Urinary bladder (tissue), 4 donors: ENCODE data around the gene FBRS. TPM values are rescaled to one million over a fixed set of nuclear protein-coding genes. Genes with fewer than 3 reads are reported as not detected.
"Not testable (repeated sequence)": the region's sequence is repeated elsewhere in the genome, so short reads cannot be mapped to it uniquely, and the experiment has no call there.

ENCODE experiments used
- DNase-seq: peaks from one replicate; pipeline ENCODE4 v3.0.0-alpha.2; 2015; ENCODE audit errors: extremely low spot score
- H3K27ac ChIP-seq: one replicate; pipeline ENCODE4 v1.5.1; 2013; ENCODE audit warnings: low read depth, mild to moderate bottlenecking, moderate library complexity
- H3K36me3 ChIP-seq: one replicate; pipeline ENCODE4 v1.6.1; 2013; ENCODE audit warnings: mild to moderate bottlenecking, moderate library complexity; ENCODE audit not compliant: insufficient read depth
- H3K4me1 ChIP-seq: one replicate; pipeline ENCODE4 v1.6.1; 2013; ENCODE audit warnings: mild to moderate bottlenecking, moderate library complexity; ENCODE audit not compliant: insufficient read depth
- H3K4me3 ChIP-seq: one replicate; pipeline ENCODE4 v1.5.1; 2013; ENCODE audit warnings: low read depth, low read length
- WGBS: extraction: QIAGEN DNeasy Blood & Tissue Kit; methylation state at CpG from one replicate; pipeline ENCODE4 v1.1.7; 2013; 5-methylcytosine and 5-hydroxymethylcytosine counted together
- polyA plus RNA-seq: library from polyadenylated mRNA; stranded (reverse); fragments of 200-250 nt; gene quantifications from one replicate; pipeline ENCODE4 v1.2.3, GENCODE V29; 2013
- total RNA-seq: library from RNA; depleted of rRNA; stranded (reverse); fragments of >200 nt; gene quantifications from one replicate; pipeline ENCODE4 v1.2.3, GENCODE V29; 2014
- donor health status: healthy with polysubstance abuse.
- donor health status: healthy.

Gene FBRS
- total and polyA plus RNA-seq, 2 donors: 18.8 to 52.3 TPM

- Histone ChIP-seq H3K4me1 (no peaks in the 10 kb centered on the region), H3K4me3 (no peak overlapping the region), H3K36me3 (no peaks in the 10 kb centered on the region), H3K27ac (no peak overlapping the region)
- DNase-seq: no peak
- 58% methylated on average over 4 of the region's 4 CpGs for WGBS
Measured at GRCh38 chr16:30688701-30689100, 30.5 kb downstream of the FBRS start.

DNA sequence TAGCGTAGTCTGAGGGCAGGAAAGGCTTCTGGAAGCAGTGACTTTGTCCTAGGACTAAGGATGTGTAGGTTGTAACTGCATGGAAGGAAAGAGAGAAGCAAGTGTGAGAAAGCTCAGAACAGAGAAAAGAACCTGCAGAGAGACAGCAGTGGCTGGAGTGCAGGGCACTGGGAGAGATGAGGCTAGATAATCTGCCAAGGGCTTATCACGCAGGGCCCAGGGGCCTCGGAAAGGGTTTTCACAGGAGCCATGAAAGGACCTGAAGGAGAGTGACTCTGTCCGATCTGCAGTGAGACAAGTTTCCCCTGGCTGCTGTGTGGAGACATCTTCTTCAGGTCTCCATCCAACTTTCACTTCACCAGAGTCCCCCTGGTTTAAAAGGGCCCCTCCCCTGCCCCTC is 33.7 kb downstream of the FBRS start:
- Histone ChIP-seq H3K36me3 (no peaks in the 10 kb centered on the region), H3K27ac (no peak overlapping the region), H3K4me1 (no peaks in the 10 kb centered on the region), H3K4me3 (no peak overlapping the region)
- 35% methylated on average over 4 of the region's 4 CpGs for WGBS
- DNase-seq: no peak

GRCh38 chr16:30692396-30693064 is 34.3 kb downstream of the FBRS start:
- H3K4me1 ChIP-seq: no peaks in the 10 kb centered on the region
- DNase-seq: no peak
- H3K36me3 ChIP-seq: no peaks in the 10 kb centered on the region
- no peak overlapping the region for H3K4me3 ChIP-seq
- WGBS: 55% methylated on average over 10 of the region's 10 CpGs
- H3K27ac ChIP-seq: no peak overlapping the region

GRCh38 chr16:30694926-30695693 is 36.9 kb downstream of the FBRS start:
- H3K4me3 ChIP-seq: no peak overlapping the region
- H3K36me3 ChIP-seq: no peaks in the 10 kb centered on the region
- WGBS: 77% methylated on average over 11 of the region's 11 CpGs
- H3K27ac ChIP-seq: no peak overlapping the region
- no peak for DNase-seq
- H3K4me1 ChIP-seq: no peaks in the 10 kb centered on the region

DNA sequence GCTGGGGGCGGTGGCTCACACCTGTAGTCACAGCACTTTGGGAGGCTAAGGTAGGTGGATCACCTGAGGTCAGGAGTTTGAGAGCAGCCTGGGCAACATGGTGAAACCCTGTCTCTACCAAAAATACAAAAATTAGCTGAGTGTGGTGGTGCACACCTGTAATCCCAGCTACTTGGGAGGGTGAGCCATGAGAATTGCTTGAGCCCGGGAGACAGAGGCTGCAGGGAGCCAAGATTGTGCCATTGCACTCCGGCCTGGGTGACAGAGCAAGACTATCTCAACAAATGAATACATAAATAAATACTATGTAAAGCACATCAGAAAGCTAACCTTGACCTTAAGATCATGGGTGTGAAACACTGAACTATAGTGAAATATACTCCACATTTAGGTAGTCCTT is 38.4 kb downstream of the FBRS start:
- not testable (repeated sequence) for H3K4me3 ChIP-seq, DNase-seq, H3K36me3 ChIP-seq, H3K4me1 ChIP-seq, H3K27ac ChIP-seq
- 97% methylated on average over 3 of the region's 3 CpGs for WGBS

DNA sequence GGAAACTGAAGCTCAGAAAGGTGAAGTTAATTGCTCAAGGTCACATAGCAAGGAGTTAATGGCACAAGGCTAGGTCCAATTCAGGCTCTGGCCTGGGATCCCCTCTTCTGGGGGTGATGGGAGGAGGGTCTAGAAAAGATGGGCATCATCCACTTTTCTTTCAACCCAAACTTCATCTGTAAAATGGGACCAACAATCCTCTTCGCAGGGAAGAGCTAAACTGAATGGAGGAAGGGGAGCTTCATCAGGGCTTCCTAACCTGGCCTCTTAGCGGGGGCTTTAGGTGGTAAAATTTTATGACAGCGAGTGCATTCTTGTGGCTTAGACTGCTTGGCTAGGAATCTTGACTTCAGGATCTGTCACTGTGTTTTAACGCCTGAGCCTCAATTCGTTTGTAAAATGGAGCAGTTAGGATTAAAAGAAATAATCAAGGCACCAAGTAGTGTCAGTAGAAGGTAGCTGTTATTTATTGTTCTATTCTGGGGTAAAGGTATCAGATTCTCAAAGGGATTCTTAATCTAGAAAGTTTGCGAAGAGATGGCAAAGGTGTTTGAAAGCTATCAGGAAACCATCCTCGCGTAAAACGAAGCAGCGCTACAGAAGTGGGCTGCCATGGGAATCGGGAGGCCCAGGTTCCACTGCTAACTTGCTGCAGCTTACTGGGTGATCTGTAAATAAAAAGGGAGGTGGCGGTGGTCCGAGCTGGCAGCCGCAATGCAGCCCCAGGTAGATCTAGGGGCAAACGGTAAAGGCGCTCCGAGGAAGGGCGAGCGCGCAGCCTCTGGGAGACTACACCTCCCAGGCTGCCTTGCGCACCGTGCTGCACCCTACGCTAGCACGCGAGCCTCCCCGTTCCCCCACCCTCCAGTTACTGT is 39.3 kb downstream of the FBRS start:
- peak overlapping the region; percentile 82 for H3K4me3 ChIP-seq
- 10% methylated on average over 26 of the region's 26 CpGs for WGBS
- no peak for DNase-seq

DNA sequence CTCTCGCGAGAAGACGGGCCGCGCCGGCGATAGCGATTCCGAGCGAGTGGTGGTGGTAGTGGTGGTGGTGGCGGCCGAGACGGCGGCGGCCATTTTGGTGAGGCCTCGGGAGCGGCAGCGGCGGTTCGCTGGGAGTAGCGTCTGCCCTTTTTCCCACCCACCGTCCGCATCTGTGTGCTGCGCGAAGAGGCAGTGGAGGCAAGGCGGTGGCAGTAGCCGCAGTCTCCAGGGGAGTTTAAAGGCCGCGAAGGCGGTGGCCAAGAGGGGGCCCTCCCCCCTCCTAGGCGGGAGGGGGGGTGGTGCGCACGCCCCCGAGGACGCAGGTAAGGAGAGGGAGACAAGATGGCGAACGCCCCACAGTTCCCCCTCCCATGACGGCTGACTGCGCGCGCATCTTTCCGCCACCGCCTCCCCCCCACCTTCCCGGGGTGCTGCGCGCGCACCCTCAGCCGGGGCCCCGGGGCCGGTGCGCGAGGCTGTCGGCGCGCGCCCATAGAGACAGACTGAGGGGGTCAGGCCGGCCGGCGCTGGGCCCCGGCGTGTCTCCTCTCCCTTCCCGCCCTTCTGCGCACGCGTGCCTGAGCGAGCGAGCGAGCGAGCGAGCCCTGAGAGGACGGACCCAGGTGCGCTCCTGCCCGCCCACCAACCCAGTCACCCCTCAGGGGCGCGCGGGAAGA is 40.0 kb downstream of the FBRS start:
- peak overlapping the region; percentile 82 for H3K4me3 ChIP-seq
- under 1% methylated on average over 76 of the region's 76 CpGs for WGBS

More for the DNA sequence above, 39.3 kb downstream of the FBRS start:
- peaks cover 4% of the 10 kb centered on the region for H3K36me3 ChIP-seq
- H3K4me1 ChIP-seq: no peaks in the 10 kb centered on the region
- H3K27ac ChIP-seq: no peak overlapping the region

GRCh38 chr16:30698816-30699614 is 40.8 kb downstream of the FBRS start, which contains the start of gene SRCAP:
TSS of gene SRCAP (plus strand) at chr16:30699171. CDS start at chr16:30700825, 1,654 bp downstream.
- peaks cover 7% of the 10 kb centered on the region for H3K36me3 ChIP-seq
- peak within 1 kb of the TSS; percentile 100 for H3K27ac ChIP-seq
- WGBS: under 1% methylated on average over 57 of the region's 57 CpGs
- no peaks in the 10 kb centered on the region for H3K4me1 ChIP-seq
- peak; percentile 51 for DNase-seq
- peak within 1 kb of the TSS; percentile 82 for H3K4me3 ChIP-seq

More for the DNA sequence above, 40.0 kb downstream of the FBRS start:
- peak; percentile 91 for DNase-seq
- Histone ChIP-seq H3K27ac (peak overlapping the region; percentile 100), H3K36me3 (peaks cover 5% of the 10 kb centered on the region), H3K4me1 (no peaks in the 10 kb centered on the region)

GRCh38 chr16:30699615-30700099 is 41.4 kb downstream of the FBRS start:
- WGBS: 47% methylated on average over 8 of the region's 8 CpGs

DNA sequence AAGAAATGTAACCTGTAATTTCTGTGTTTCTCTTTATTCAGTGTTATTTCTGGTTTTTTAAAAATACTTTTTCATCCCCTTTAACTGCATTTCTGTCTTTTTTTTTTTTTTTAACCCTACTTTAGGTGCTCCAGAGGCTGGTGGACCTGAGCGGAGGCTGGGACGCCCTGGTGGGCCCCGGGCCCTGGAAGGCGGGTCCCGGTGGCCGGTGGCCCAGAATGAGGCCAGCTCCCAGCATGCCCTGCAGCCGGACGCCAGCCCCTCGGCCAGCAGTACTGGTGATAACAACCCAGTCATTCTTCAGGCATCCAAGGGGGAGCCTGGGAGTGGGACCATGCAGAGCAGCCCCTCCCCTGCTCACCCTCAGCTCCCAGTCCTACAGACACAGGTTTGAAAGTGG is 42.3 kb downstream of the FBRS start:
- H3K36me3 ChIP-seq: peaks cover 11% of the 10 kb centered on the region
- no peak overlapping the region for H3K27ac ChIP-seq
- H3K4me1 ChIP-seq: no peaks in the 10 kb centered on the region
- no peak overlapping the region for H3K4me3 ChIP-seq
- no peak for DNase-seq
- 41% methylated on average over 9 of the region's 9 CpGs for WGBS

More at GRCh38 chr16:30699615-30700099, 41.4 kb downstream of the FBRS start:
- H3K4me1 ChIP-seq: no peaks in the 10 kb centered on the region
- peak overlapping the region; percentile 66 for H3K27ac ChIP-seq
- H3K36me3 ChIP-seq: peaks cover 8% of the 10 kb centered on the region
- peak overlapping the region; percentile 82 for H3K4me3 ChIP-seq
- no peak for DNase-seq

DNA sequence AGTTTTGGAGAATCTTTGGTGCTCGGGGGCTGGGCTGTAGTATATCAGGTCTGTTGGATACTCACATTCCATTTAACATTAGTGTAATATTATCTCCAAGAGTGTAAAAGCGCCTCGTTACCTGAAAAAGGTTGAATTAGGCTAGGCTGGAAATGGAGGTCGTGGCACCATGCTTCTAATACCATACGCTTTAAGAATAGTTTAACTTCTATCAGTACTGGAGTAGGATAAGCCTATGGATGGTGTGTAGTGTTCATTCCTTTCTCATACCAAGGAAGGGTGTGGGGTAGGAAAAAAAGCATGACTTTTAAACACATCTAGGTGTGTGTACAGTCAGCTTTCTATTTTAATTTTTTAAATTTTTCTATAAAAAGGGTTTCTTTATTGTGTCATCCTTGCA is 42.7 kb downstream of the FBRS start:
- no peak overlapping the region for H3K4me3 ChIP-seq

GRCh38 chr16:30703071-30703470 is 44.8 kb downstream of the FBRS start:
- 93% methylated on average over 12 of the region's 12 CpGs for WGBS
- H3K27ac ChIP-seq, H3K4me1 ChIP-seq, H3K4me3 ChIP-seq, DNase-seq: not testable (repeated sequence)
- H3K36me3 ChIP-seq: peaks cover 17% of the 10 kb centered on the region

More for the DNA sequence above, 42.7 kb downstream of the FBRS start:
- H3K27ac ChIP-seq: no peak overlapping the region
- H3K4me1 ChIP-seq: no peaks in the 10 kb centered on the region
- H3K36me3 ChIP-seq: peaks cover 15% of the 10 kb centered on the region
- no peak for DNase-seq
- 87% methylated on average over 5 of the region's 5 CpGs for WGBS
